ENCODE results near the gene PARD3B. TPM values are rescaled to one million over a fixed set of nuclear protein-coding genes. Genes with fewer than 3 reads are reported as not detected.

Gene PARD3B
- total and polyA plus RNA-seq, 2 of the 13 experiments (the other 11 are each of a cell fraction or from before 2014, with no cell fraction given), result 0.71 to 2.3 TPM

DNA sequence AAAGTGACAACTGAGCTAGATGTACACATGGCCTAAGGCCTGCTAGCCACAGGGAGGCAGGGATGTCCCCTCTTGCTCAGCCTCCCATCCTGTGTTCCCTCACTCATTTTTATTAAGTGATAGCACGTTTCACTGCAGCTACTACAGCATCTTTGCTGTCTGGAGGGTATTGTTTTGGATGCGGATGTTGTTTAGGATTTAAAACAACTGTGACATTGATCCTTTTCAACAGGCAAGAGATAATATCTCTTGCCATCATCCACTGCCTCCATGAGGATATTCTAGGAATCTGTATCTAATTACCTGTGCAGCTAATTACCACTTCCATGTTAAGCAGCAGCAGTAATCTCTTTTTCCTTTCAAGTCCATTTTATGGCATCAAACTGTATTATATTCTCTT lies 345.4 kb downstream of the PARD3B start (continued):
- TF ChIP-seq, protein P1, sequence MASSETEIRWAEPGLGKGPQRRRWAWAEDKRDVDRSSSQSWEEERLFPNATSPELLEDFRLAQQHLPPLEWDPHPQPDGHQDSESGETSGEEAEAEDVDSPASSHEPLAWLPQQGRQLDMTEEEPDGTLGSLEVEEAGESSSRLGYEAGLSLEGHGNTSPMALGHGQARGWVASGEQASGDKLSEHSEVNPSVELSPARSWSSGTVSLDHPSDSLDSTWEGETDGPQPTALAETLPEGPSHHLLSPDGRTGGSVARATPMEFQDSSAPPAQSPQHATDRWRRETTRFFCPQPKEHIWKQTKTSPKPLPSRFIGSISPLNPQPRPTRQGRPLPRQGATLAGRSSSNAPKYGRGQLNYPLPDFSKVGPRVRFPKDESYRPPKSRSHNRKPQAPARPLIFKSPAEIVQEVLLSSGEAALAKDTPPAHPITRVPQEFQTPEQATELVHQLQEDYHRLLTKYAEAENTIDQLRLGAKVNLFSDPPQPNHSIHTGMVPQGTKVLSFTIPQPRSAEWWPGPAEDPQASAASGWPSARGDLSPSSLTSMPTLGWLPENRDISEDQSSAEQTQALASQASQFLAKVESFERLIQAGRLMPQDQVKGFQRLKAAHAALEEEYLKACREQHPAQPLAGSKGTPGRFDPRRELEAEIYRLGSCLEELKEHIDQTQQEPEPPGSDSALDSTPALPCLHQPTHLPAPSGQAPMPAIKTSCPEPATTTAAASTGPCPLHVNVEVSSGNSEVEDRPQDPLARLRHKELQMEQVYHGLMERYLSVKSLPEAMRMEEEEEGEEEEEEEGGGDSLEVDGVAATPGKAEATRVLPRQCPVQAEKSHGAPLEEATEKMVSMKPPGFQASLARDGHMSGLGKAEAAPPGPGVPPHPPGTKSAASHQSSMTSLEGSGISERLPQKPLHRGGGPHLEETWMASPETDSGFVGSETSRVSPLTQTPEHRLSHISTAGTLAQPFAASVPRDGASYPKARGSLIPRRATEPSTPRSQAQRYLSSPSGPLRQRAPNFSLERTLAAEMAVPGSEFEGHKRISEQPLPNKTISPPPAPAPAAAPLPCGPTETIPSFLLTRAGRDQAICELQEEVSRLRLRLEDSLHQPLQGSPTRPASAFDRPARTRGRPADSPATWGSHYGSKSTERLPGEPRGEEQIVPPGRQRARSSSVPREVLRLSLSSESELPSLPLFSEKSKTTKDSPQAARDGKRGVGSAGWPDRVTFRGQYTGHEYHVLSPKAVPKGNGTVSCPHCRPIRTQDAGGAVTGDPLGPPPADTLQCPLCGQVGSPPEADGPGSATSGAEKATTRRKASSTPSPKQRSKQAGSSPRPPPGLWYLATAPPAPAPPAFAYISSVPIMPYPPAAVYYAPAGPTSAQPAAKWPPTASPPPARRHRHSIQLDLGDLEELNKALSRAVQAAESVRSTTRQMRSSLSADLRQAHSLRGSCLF (CRISPR knock-in tag; IDR thresholded peaks at IDR 0.05; ENCODE audit: borderline replicate concordance), result no peak
- no peak for TF ChIP-seq ZNF326 (CRISPR knock-in tag; IDR thresholded peaks at IDR 0.05; ENCODE audit: borderline replicate concordance)
- no peak for TF ChIP-seq HDAC2 (CRISPR knock-in tag; IDR thresholded peaks at IDR 0.05)
- no peak for TF ChIP-seq JUND (CRISPR knock-in tag; IDR thresholded peaks at IDR 0.05)
- TF ChIP-seq ZNF780A (CRISPR knock-in tag; IDR thresholded peaks at IDR 0.05), result no peak

DNA sequence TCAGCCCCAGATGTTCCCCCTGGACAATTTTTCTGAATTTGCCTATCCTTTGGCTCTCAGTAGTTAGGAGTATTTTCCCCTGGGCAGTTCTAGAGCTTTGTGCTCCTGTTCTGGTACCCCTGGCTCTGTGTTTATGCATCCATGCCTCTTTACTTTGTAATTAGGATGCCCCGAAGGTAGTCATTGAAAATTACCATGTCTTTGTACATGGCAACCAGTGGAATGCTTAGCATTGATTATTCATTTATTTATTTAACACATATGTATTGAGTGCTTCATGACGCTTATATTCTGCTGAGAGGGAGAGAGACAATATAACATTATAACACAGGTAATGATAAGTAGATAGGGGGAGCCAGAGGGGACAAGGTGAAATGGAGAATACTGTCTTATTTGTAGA lies 346.5 kb downstream of the PARD3B start:
- ATAC-seq (no peak), FAIRE-seq (no peak), DNase-seq (ENCODE audit: low spot score) (no peak)
- H3K4me2 ChIP-seq (ENCODE audit: low read depth, low read length), result no peak overlapping the region
- H3K27me3 ChIP-seq (ENCODE audit: control insufficient read depth in 1 of 2, insufficient read depth in 2 of 2, low read length in 2 of 2), result no peaks in the 10 kb centered on the region; a peak in 1 of 5 replicates
- H3K36me3 ChIP-seq (replicated peaks in 1 of 2; ENCODE audit: control insufficient read depth in 1 of 2, insufficient read depth in 2 of 2, low read length in 2 of 2), result no peaks in the 10 kb centered on the region
- no peaks in the 10 kb centered on the region for H4K20me1 ChIP-seq (ENCODE audit: insufficient read depth, low read length)
- no peak overlapping the region for H3K9ac ChIP-seq (ENCODE audit: insufficient read depth, low read depth, low read length)
- H3K4me3 ChIP-seq (replicated peaks in 1 of 3; ENCODE audit: insufficient read depth in 1 of 3, low read depth in 2 of 3, low read length in 3 of 3), result no peak overlapping the region
- H3K27ac ChIP-seq (ENCODE audit: extremely low read length, insufficient read depth, low read length), result no peak overlapping the region
- TF ChIP-seq PAF1 (CRISPR knock-in tag; IDR thresholded peaks at IDR 0.05), result no peak
- WGBS (ENCODE audit: low lambda C conversion rate), result 30% methylated on average over 2 of the region's 2 CpGs
- peaks cover 16% of the 10 kb centered on the region; the same call in 1 of the 2 replicates for H3K9me3 ChIP-seq (ENCODE audit: low read length)
- no peaks in the 10 kb centered on the region for H3K4me1 ChIP-seq (ENCODE audit: insufficient read depth, low read length)
- no peak overlapping the region for H2AFZ ChIP-seq (ENCODE audit: low read length)
- intact Hi-C loops (cut with micrococcal nuclease; ENCODE audit: unreplicated experiment) (no loop called here), in situ Hi-C loops (cut with HindIII; ENCODE audit: extremely low pct_ligation_motif_present, low pct_unique_long_range_greater_than_20kb) (no loop called here)
- no TSS peak for BruUV-seq (replicated peaks)
- ChIA-PET POLR2A (no interaction called here), CTCF (ENCODE audit: low intra/inter-chr PET ratio, low total read pairs) (no interaction called here)
- no peaks in the 10 kb centered on the region for H3K79me2 ChIP-seq (ENCODE audit: insufficient read depth, low read length)

Measured in HepG2 (cell line).